RWPE2 (cell line): ENCODE measurements around the gene NUP214.

ENCODE experiments used
- ATAC-seq: fragments of 200-7000 bp; cut with Tn5 transposase; 3 replicates; pipeline ENCODE4 v1.9.1; 2021; ENCODE audit warnings: low read depth
- DNase-seq: peaks from one replicate; pipeline ENCODE4 v3.0.0-alpha.2; 2020; ENCODE audit warnings: low spot score
- H3K27ac ChIP-seq: fragments of 450-650 bp; 2 replicates; pipeline ENCODE4 v1.5.1; 2017; ENCODE audit warnings: mild to moderate bottlenecking; ENCODE audit not compliant: poor library complexity, severe bottlenecking
- H3K27me3 ChIP-seq: fragments of 250-450 bp; sonication (Bioruptor Pico); 2 replicates; pipeline ENCODE4 v1.5.1; 2021; ENCODE audit warnings: mild to moderate bottlenecking, moderate library complexity; ENCODE audit not compliant: insufficient read depth, poor library complexity, severe bottlenecking
- H3K36me3 ChIP-seq: fragments of 250-450 bp; sonication (Bioruptor Pico); 2 replicates; pipeline ENCODE4 v1.5.1; 2020; ENCODE audit warnings: low read depth, mild to moderate bottlenecking, moderate library complexity
- H3K4me1 ChIP-seq: fragments of 250-450 bp; sonication (Bioruptor Pico); 2 replicates; pipeline ENCODE4 v1.5.1; 2021; ENCODE audit warnings: mild to moderate bottlenecking, moderate library complexity; ENCODE audit not compliant: insufficient read depth, poor library complexity, severe bottlenecking
- H3K4me3 ChIP-seq: fragments of 250-450 bp; sonication (Bioruptor Pico); 2 replicates; pipeline ENCODE4 v1.5.1; 2021; ENCODE audit warnings: mild to moderate bottlenecking, moderate library complexity; ENCODE audit not compliant: severe bottlenecking
- H3K9me3 ChIP-seq: fragments of 250-450 bp; sonication (Bioruptor Pico); 2 replicates; pipeline ENCODE4 v1.5.1; 2021; ENCODE audit warnings: mild to moderate bottlenecking, moderate library complexity; ENCODE audit not compliant: severe bottlenecking
- TF ChIP-seq, protein P1 (sequence below): fragments of 450-650 bp; IDR thresholded peaks from one replicate; pipeline ENCODE4 v1.5.1; 2017; ENCODE audit warnings: mild to moderate bottlenecking, moderate library complexity; ENCODE audit not compliant: poor library complexity, severe bottlenecking

Gene NUP214

DNA sequence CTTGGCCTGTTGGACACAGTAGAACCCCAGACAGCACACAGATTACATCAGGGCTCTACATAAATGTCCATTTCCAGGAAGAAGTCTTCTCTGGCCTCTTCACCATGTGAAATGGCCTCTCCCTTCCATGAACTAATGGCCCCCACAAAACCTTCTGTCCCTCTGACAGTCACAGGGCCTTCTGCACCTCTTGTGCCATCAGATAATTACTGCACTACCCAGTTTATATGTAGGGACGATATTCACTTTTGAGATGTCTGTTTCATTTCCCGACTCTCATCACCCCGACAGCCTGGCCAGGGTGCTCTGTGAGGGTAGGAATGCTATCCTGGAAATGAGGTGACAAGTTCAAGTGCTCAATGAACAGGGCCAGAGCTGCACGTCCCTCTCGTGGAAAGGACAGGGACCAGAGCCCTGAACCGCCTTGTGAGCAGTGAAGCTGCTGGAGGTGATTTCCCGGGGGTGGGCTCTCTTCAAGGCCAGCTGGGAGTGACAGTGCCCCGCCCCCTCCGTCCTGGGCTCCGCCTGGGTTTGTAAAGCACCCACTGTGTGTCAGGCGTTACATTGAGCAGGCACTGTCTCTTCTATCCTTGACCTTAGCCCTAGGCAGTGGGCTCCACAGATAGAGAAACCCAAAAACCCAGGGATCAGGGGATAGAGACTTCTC is 153.9 kb downstream of the NUP214 start:
- DNase-seq (no peak), ATAC-seq (no peak)
- TF ChIP-seq, protein P1, sequence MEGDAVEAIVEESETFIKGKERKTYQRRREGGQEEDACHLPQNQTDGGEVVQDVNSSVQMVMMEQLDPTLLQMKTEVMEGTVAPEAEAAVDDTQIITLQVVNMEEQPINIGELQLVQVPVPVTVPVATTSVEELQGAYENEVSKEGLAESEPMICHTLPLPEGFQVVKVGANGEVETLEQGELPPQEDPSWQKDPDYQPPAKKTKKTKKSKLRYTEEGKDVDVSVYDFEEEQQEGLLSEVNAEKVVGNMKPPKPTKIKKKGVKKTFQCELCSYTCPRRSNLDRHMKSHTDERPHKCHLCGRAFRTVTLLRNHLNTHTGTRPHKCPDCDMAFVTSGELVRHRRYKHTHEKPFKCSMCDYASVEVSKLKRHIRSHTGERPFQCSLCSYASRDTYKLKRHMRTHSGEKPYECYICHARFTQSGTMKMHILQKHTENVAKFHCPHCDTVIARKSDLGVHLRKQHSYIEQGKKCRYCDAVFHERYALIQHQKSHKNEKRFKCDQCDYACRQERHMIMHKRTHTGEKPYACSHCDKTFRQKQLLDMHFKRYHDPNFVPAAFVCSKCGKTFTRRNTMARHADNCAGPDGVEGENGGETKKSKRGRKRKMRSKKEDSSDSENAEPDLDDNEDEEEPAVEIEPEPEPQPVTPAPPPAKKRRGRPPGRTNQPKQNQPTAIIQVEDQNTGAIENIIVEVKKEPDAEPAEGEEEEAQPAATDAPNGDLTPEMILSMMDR: no peak
- no peak overlapping the region for H3K27ac ChIP-seq
- peaks cover 49% of the 10 kb centered on the region for H3K27me3 ChIP-seq
- H3K36me3 ChIP-seq: no peaks in the 10 kb centered on the region
- no peaks in the 10 kb centered on the region for H3K9me3 ChIP-seq
- no peak overlapping the region for H3K4me3 ChIP-seq
- no peaks in the 10 kb centered on the region for H3K4me1 ChIP-seq

- no peak for DNase-seq
- peaks cover 49% of the 10 kb centered on the region for H3K27me3 ChIP-seq
- no peaks in the 10 kb centered on the region for H3K36me3 ChIP-seq
- TF ChIP-seq, protein P1: no peak
- no peak for ATAC-seq
- no peaks in the 10 kb centered on the region for H3K9me3 ChIP-seq
- H3K4me1 ChIP-seq: no peaks in the 10 kb centered on the region
- no peak overlapping the region for H3K4me3 ChIP-seq
- no peak overlapping the region for H3K27ac ChIP-seq
Observed at GRCh38 chr9:131279863-131280570, 154.6 kb downstream of the NUP214 start.

GRCh38 chr9:131280660-131281059 is 155.3 kb downstream of the NUP214 start:
- peaks cover 47% of the 10 kb centered on the region for H3K27me3 ChIP-seq

DNA sequence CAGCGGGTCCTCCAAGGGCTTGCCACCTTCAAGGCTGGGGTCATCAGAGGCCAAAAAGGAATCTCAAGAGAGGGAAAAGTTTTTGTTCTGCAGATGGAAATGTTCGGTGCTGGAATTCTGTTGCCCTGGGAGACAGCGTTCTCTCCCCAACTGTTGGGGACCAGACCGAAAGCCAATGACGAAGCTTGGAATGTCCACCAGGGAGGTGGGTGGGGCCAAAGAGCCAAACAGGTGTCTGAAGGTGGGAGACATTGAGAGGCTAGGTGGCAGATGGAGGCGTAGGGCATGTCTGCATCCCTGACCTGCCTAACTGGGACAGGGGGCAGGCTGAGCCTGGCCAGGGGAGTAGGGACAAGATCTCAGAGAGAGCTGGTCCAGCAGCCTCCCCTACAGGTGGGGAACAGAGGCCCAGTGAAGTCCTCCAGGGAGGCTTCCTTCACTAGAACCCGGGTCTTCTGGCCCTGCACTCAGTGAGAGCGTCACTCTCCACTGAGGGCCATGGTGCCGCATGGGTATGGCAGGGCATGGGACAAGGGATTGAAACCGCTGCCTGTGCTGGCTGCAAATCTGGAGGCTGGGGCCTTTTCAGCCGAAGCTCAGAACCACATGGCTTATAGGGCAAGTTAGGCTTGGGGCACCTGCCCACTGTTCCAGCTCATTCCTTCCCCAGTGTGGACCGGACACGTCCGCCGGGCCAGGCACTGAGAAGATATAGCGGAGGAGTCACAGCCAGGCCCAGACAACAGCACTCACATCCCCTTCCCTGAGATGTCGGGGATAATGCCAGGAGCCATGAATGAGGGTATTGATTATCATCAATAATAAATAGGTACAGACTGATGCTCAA is 156.0 kb downstream of the NUP214 start:
- no peaks in the 10 kb centered on the region for H3K36me3 ChIP-seq
- H3K27me3 ChIP-seq: peaks cover 41% of the 10 kb centered on the region
- H3K4me3 ChIP-seq: no peak overlapping the region
- no peaks in the 10 kb centered on the region for H3K4me1 ChIP-seq
- H3K27ac ChIP-seq: no peak overlapping the region
- DNase-seq (no peak), ATAC-seq (no peak)
- TF ChIP-seq, protein P1: no peak
- no peaks in the 10 kb centered on the region for H3K9me3 ChIP-seq

More at GRCh38 chr9:131280660-131281059, 155.3 kb downstream of the NUP214 start:
- no peak overlapping the region for H3K27ac ChIP-seq
- H3K4me1 ChIP-seq: no peaks in the 10 kb centered on the region
- TF ChIP-seq, protein P1: no peak
- no peaks in the 10 kb centered on the region for H3K36me3 ChIP-seq
- H3K4me3 ChIP-seq: no peak overlapping the region
- DNase-seq (no peak), ATAC-seq (no peak)
- H3K9me3 ChIP-seq: no peaks in the 10 kb centered on the region
